Right atrium auricular region (tissue), 2 donors: Measurements from ENCODE around the gene TSPOAP1. TPM values are rescaled to one million over a fixed set of nuclear protein-coding genes. Genes with fewer than 3 reads are reported as not detected.

Source experiments
- DNase-seq: peaks from one replicate; pipeline ENCODE4 v3.0.0-alpha.2; 2019; ENCODE audit warnings: low spot score
- H3K27ac ChIP-seq, 2 donors: fragments of 200-600 bp; sonication (generic); 1 replicate in 1 of 2; 2 replicates in 1 of 2; pipeline ENCODE4 v1.5.1; 2016 to 2019
- H3K27me3 ChIP-seq, 2 donors: fragments of 200-600 bp; sonication (generic); one replicate each; pipeline versions ENCODE4 v1.5.1 to v1.6.0; 2017 to 2019
- H3K36me3 ChIP-seq: fragments of 200-600 bp; sonication (generic); one replicate; pipeline ENCODE4 v1.5.1; 2016
- H3K4me1 ChIP-seq, 2 donors: fragments of 200-600 bp; sonication (generic); one replicate each; pipeline versions ENCODE4 v1.5.1 to v1.6.0; 2017 to 2019
- H3K4me3 ChIP-seq, 2 donors: fragments of 200-600 bp; sonication (generic); 1 replicate in 1 of 2; 2 replicates in 1 of 2; pipeline ENCODE4 v1.5.1; 2017 to 2019; ENCODE audit warnings: mild to moderate bottlenecking in 1 of 2, moderate library complexity in 1 of 2
- H3K9me3 ChIP-seq, 2 donors: fragments of 200-600 bp; sonication (generic); one replicate each; pipeline ENCODE4 v1.5.1; 2019
- CTCF ChIP-seq, 2 donors: fragments of 200-600 bp; sonication (generic); IDR thresholded peaks; one replicate each; pipeline ENCODE4 v1.5.1; 2019; ENCODE audit warnings: antibody characterized with exemption in 2 of 2
- total RNA-seq, 2 donors: library from RNA; depleted of rRNA; stranded (reverse); fragments of >200 nt; gene quantifications; one replicate each; pipeline ENCODE4 v1.1.0, GENCODE V29; 2016

TSPOAP1 gene
- total RNA-seq, 2 donors from 2014 or later: 6.1 to 8.5 TPM

GRCh38 chr17:58318065-58318481, 10.5 kb downstream of the TSPOAP1 start:
- Histone ChIP-seq H3K4me3 (no peak overlapping the region), H3K36me3 (no peaks in the 10 kb centered on the region), H3K4me1 (no peaks in the 10 kb centered on the region), H3K27ac (no peak overlapping the region), H3K27me3 (no peaks in the 10 kb centered on the region), H3K9me3 (no peaks in the 10 kb centered on the region)
- TF ChIP-seq CTCF (IDR thresholded peaks at IDR 0.05): no peak
- DNase-seq: no peak

- H3K27me3 ChIP-seq: no peaks in the 10 kb centered on the region
- no peaks in the 10 kb centered on the region for H3K4me1 ChIP-seq
- peak in 1 of 2 donors; percentile 59 for TF ChIP-seq CTCF (IDR thresholded peaks at IDR 0.05)
- H3K9me3 ChIP-seq: no peaks in the 10 kb centered on the region
- no peak for DNase-seq
- no peak overlapping the region for H3K4me3 ChIP-seq
- no peak overlapping the region for H3K27ac ChIP-seq
- H3K36me3 ChIP-seq: no peaks in the 10 kb centered on the region
Observed at GRCh38 chr17:58317421-58318064, 11.1 kb downstream of the TSPOAP1 start.

GRCh38 chr17:58316260-58316960, 12.2 kb downstream of the TSPOAP1 start:
- Histone ChIP-seq H3K9me3 (no peaks in the 10 kb centered on the region), H3K27ac (no peak overlapping the region), H3K4me1 (no peaks in the 10 kb centered on the region), H3K27me3 (no peaks in the 10 kb centered on the region), H3K4me3 (no peak overlapping the region), H3K36me3 (no peaks in the 10 kb centered on the region)
- DNase-seq: no peak
- no peak for TF ChIP-seq CTCF (IDR thresholded peaks at IDR 0.05)

GRCh38 chr17:58315750-58316149, 12.8 kb downstream of the TSPOAP1 start:
- H3K27ac ChIP-seq: no peak overlapping the region
- H3K27me3 ChIP-seq: no peaks in the 10 kb centered on the region
- H3K4me3 ChIP-seq: no peak overlapping the region
- DNase-seq: no peak
- TF ChIP-seq CTCF (IDR thresholded peaks at IDR 0.05): no peak
- H3K36me3 ChIP-seq: no peaks in the 10 kb centered on the region
- no peaks in the 10 kb centered on the region for H3K9me3 ChIP-seq
- no peaks in the 10 kb centered on the region for H3K4me1 ChIP-seq

- Histone ChIP-seq H3K27me3 (no peaks in the 10 kb centered on the region), H3K9me3 (no peaks in the 10 kb centered on the region), H3K4me3 (no peak overlapping the region), H3K36me3 (no peaks in the 10 kb centered on the region), H3K4me1 (no peaks in the 10 kb centered on the region), H3K27ac (no peak overlapping the region)
- no peak for TF ChIP-seq CTCF (IDR thresholded peaks at IDR 0.05)
- no peak for DNase-seq
Observed at GRCh38 chr17:58315281-58315711, 13.3 kb downstream of the TSPOAP1 start.
